Gastrocnemius medialis (tissue), 4 donors: ENCODE measurements around the gene SMAD6.

ENCODE experiments used
- CTCF ChIP-seq, 5 experiments: fragments of 450-650 bp in 3 of 5; fragments of 200-600 bp in 2 of 5; sonication (generic) in 2 of 5; IDR thresholded peaks in 4 of 5; conservative IDR thresholded peaks in 1 of 5; 1 replicate in 4 of 5; 2 replicates in 1 of 5; pipeline ENCODE4 v1.5.1; 2016 to 2019; ENCODE audit warnings: antibody characterized with exemption in 5 of 5, mild to moderate bottlenecking in 3 of 5, moderate library complexity in 3 of 5
- POLR2A ChIP-seq, 2 donors: fragments of 450-650 bp; IDR thresholded peaks; one replicate each; pipeline ENCODE4 v1.6.1; 2017; ENCODE audit warnings: antibody characterized with exemption in 2 of 2, mild to moderate bottlenecking in 2 of 2, moderate library complexity in 2 of 2

- TF ChIP-seq POLR2A (IDR thresholded peaks at IDR 0.05) (no peak), CTCF (IDR thresholded peaks at IDR 0.05 in 4 of 5, conservative IDR thresholded peaks at IDR 0.05 in 1 of 5) (no peak)
Measured at GRCh38 chr15:66798426-66799061, 96.5 kb downstream of the SMAD6 start.
